H1 (cell line): ENCODE data around the gene ACTN4. TPM values are rescaled to one million over a fixed set of nuclear protein-coding genes. Genes with fewer than 3 reads are reported as not detected.

ENCODE experiments used
- ASH2L ChIP-seq: fragments of 200-600, 300-600 bp; sonication (generic); IDR thresholded peaks from one replicate; pipeline ENCODE4 v1.7.1; 2017; ENCODE audit warnings: low read length
- BRCA1 ChIP-seq: IDR thresholded peaks from 2 replicates; pipeline ENCODE4 v1.6.1; 2012; ENCODE audit warnings: low read depth, low read length, improper control_type of control experiment
- EP300 ChIP-seq, 2 experiments: IDR thresholded peaks; 1 replicate in 1 of 2; 2 replicates in 1 of 2; pipeline ENCODE4 v1.6.1; 2011 to 2012; ENCODE audit warnings: low read depth in 2 of 2, low read length in 2 of 2, mild to moderate bottlenecking in 2 of 2, borderline replicate concordance in 1 of 2, inconsistent platforms in 1 of 2, moderate library complexity in 1 of 2
- POLR2AphosphoS5 ChIP-seq: IDR thresholded peaks from 2 replicates; pipeline ENCODE4 v1.6.1; 2011; ENCODE audit warnings: low read depth, low read length
- TEAD4 ChIP-seq: IDR thresholded peaks from 2 replicates; pipeline ENCODE4 v1.6.1; 2012; ENCODE audit warnings: low read depth, low read length, inconsistent platforms, mixed read lengths
- polyA plus RNA-seq, 7 experiments: library from polyadenylated mRNA; depleted of rRNA in 3 of 7; stranded (reverse) in 5 of 7; unstranded in 2 of 7; fragments of >200 nt in 5 of 7; fragments of 200-250 nt in 2 of 7; gene quantifications; 1 replicate in 5 of 7; 2 replicates in 1 of 7; 4 replicates in 1 of 7; pipeline versions ENCODE4 v1.2.1 to v1.2.3, GENCODE V29; 2011 to 2013; ENCODE audit warnings: missing spikeins in 2 of 7, mixed read lengths in 2 of 7
- total RNA-seq: library from RNA; stranded (reverse); fragmentation: NEBNext Ultra II Directional; extraction: Animal tissue kit (Norgen Biotek cat#: 25700); gene quantifications from 2 replicates; pipeline ENCODE4 v1.2.1, GENCODE V29; 2021
- TF ChIP-seq, protein P1 (sequence below): IDR thresholded peaks from 2 replicates; pipeline ENCODE4 v1.6.1; 2011; ENCODE audit warnings: low read depth, mild to moderate bottlenecking, low read length; ENCODE audit not compliant: insufficient read depth

The ACTN4 gene
- total and polyA plus RNA-seq, 2 of the 8 experiments (the other 6 are each of a cell fraction or from before 2014, with no cell fraction given) = 211 to 520 TPM

DNA sequence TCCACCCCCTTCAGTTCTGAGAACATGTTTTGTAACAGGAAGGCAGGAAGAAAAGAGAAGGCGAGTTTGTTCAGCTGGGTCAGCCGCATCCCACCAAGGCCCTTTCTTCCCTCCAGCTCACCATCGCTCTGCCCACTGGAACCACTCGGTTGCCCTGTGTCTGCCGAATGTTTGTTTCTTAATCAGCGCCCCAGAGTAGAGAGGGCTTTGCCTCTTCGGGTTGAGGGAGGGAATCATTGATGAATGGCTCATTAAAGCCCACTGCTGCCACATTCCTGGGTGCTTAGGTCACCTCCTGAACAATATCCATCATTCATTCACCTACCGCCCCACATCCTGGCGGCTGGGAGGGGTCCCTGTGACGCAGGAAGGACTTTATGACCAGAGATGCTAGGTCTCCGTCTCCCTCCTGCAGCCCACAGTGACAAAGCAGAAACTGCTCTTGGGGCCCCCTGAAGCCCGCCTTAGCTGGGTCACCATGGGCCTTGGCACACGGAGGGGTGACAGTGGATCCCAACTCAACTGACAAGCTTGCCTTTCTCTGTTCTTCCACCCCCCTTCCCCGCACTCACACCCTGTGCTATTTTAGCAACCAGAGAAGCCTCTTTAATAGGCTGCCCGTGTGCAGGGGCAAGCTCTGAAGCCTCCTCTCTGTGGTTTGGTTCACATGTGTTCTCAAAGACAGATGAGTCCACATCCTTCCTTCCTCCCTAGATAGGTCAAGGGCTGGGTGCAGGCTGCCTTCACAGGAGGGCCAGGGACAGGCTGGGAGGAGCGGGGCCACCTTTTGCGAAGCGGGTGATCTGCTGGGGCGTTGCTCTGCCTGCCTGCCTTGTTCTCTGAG is 46.2 kb downstream of the ACTN4 start (continued):
- no peak for TF ChIP-seq BRCA1
- TF ChIP-seq TEAD4 = peak; percentile 73; the same call in 1 of the 2 replicates
- TF ChIP-seq EP300 (IDR thresholded peaks at IDR 0.05; ENCODE audit: borderline replicate concordance in 1 of 2, low read depth in 2 of 2, low read length in 2 of 2) = peak in 1 of 2 experiments; percentile 16; a peak in 1 of 3 replicates
- peak; percentile 45; the same call in 1 of the 2 replicates for TF ChIP-seq POLR2AphosphoS5
- TF ChIP-seq ASH2L = peak; percentile 48
- TF ChIP-seq, protein P1, sequence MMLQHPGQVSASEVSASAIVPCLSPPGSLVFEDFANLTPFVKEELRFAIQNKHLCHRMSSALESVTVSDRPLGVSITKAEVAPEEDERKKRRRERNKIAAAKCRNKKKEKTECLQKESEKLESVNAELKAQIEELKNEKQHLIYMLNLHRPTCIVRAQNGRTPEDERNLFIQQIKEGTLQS = 0 out of 2 replicates have a peak, but pooled peaks have one; percentile 10
